GM10266 (cell line): ENCODE measurements around the gene BRAP.
"Not testable (repeated sequence)": the region's sequence is repeated elsewhere in the genome, so short reads cannot be mapped to it uniquely, and the experiment has no call there.

ENCODE experiments used
- DNase-seq: peaks from one replicate; pipeline ENCODE4 v3.0.0; 2012; ENCODE audit errors: extremely low spot score
- CTCF ChIP-seq: IDR thresholded peaks from 2 replicates; pipeline ENCODE4 v1.5.1; 2012; ENCODE audit warnings: mild to moderate bottlenecking, low read depth; ENCODE audit not compliant: control insufficient read depth, insufficient read depth; ENCODE audit errors: missing control alignments

BRAP gene

GRCh38 chr12:111685811-111686573 is at the start of gene BRAP, which contains the start of gene ACAD10:
BRAP (minus strand) TSS chr12:111685956; CDS start chr12:111685792, 164 bp downstream.
ACAD10 (plus strand) TSS chr12:111686053; CDS start chr12:111692710, 6,657 bp downstream.
- peak; percentile 97 for DNase-seq
- TF ChIP-seq CTCF, result no peak

GRCh38 chr12:111733340-111733915 is 47.7 kb upstream of the BRAP start:
- no peak for TF ChIP-seq CTCF
- no peak for DNase-seq

GRCh38 chr12:111732786-111733185 is 47.0 kb upstream of the BRAP start:
- DNase-seq, result no peak
- no peak for TF ChIP-seq CTCF

GRCh38 chr12:111730420-111730819 is 44.7 kb upstream of the BRAP start:
- DNase-seq, result no peak
- no peak for TF ChIP-seq CTCF

GRCh38 chr12:111728795-111729194 is 43.0 kb upstream of the BRAP start:
- no peak for DNase-seq
- no peak for TF ChIP-seq CTCF

- DNase-seq, result not testable (repeated sequence)
Observed at GRCh38 chr12:111723646-111724360, 38.0 kb upstream of the BRAP start.

GRCh38 chr12:111720457-111720856 is 34.7 kb upstream of the BRAP start:
- DNase-seq, result no peak
- TF ChIP-seq CTCF, result no peak

- not testable (repeated sequence) for DNase-seq
Observed at GRCh38 chr12:111719316-111719715, 33.6 kb upstream of the BRAP start.
